ENCODE measurements around the gene NFIB. TPM values are rescaled to one million over a fixed set of nuclear protein-coding genes. Genes with fewer than 3 reads are reported as not detected.
A peak's percentile ranks its signal among the peaks of the same experiment; 100 is the strongest.

Gene NFIB
- total and polyA plus RNA-seq, 4 experiments from 2014 or later = not detected

GRCh38 chr9:14320271-14321181, 6.6 kb upstream of the NFIB start:
- ChIA-PET POLR2A (ENCODE audit: partially characterized antibody) (no interaction called here), CTCF (ENCODE audit: partially characterized antibody) (no interaction called here)
- H3K27ac ChIP-seq (ENCODE audit: low read depth, low read length) = no peak overlapping the region
- H3K9me3 Mint-ChIP-seq = peaks cover 0 to 2% (median 0%) of the 10 kb centered on the region in 8 donors
- H3K27me3 ChIP-seq (ENCODE audit: insufficient read depth, low read length) = peaks cover 13% of the 10 kb centered on the region
- no peaks in the 10 kb centered on the region for H3K36me3 ChIP-seq (ENCODE audit: insufficient read depth, low read length)
- no peak overlapping the region for H3K4me3 ChIP-seq (ENCODE audit: low read length in 2 of 2)
- H3K4me1 Mint-ChIP-seq = peaks cover 16 to 30% (median 23%) of the 10 kb centered on the region in 4 donors
- H3K27ac Mint-ChIP-seq = no peak overlapping the region
- H3K4me1 ChIP-seq (ENCODE audit: insufficient read depth, low read length) = peaks cover 20% of the 10 kb centered on the region
- peaks cover 0 to 2% of the 10 kb centered on the region in 2 donors for H3K36me3 Mint-ChIP-seq
- H3K9me3 ChIP-seq (ENCODE audit: control insufficient read depth in 1 of 2, low read length in 2 of 2) = no peaks in the 10 kb centered on the region
- DNase-seq = no peak
- peak overlapping the region in 7 of 8 donors; percentile 3 to 96 (median 84) for H3K4me3 Mint-ChIP-seq
- intact Hi-C loops (cut with micrococcal nuclease) = no loop called here
- H3K27me3 Mint-ChIP-seq = peaks cover 2 to 15% of the 10 kb centered on the region in 2 donors

GRCh38 chr9:14318934-14319580, 5.1 kb upstream of the NFIB start:
- no peaks in the 10 kb centered on the region for H3K36me3 ChIP-seq (ENCODE audit: insufficient read depth, low read length)
- no peak overlapping the region for H3K27ac ChIP-seq (ENCODE audit: low read depth, low read length)
- no peaks in the 10 kb centered on the region for H3K9me3 ChIP-seq (ENCODE audit: control insufficient read depth in 1 of 2, low read length in 2 of 2)
- Mint-ChIP-seq H3K4me3 (peak overlapping the region in 2 of 8 donors; percentile 31 to 39), H3K27me3 (peaks cover 6 to 20% of the 10 kb centered on the region in 2 donors), H3K36me3 (peaks cover 2 to 3% of the 10 kb centered on the region in 2 donors), H3K9me3 (peaks cover 0 to 2% (median 0%) of the 10 kb centered on the region in 8 donors), H3K27ac (no peak overlapping the region), H3K4me1 (peaks cover 21 to 36% (median 28%) of the 10 kb centered on the region in 4 donors)
- peaks cover 18% of the 10 kb centered on the region for H3K27me3 ChIP-seq (ENCODE audit: insufficient read depth, low read length)
- ChIA-PET CTCF (ENCODE audit: partially characterized antibody) (no interaction called here), POLR2A (ENCODE audit: partially characterized antibody) (no interaction called here)
- intact Hi-C loops (cut with micrococcal nuclease) = no loop called here
- H3K4me1 ChIP-seq (ENCODE audit: insufficient read depth, low read length) = peaks cover 26% of the 10 kb centered on the region
- DNase-seq = no peak
- no peak overlapping the region for H3K4me3 ChIP-seq (ENCODE audit: low read length in 2 of 2)

- H3K27me3 ChIP-seq (ENCODE audit: insufficient read depth, low read length) = peaks cover 18% of the 10 kb centered on the region
- H3K36me3 Mint-ChIP-seq = peaks cover 2 to 5% of the 10 kb centered on the region in 2 donors
- H3K27ac ChIP-seq (ENCODE audit: low read depth, low read length) = no peak overlapping the region
- intact Hi-C loops (cut with micrococcal nuclease) = no loop called here
- peaks cover 24 to 40% (median 32%) of the 10 kb centered on the region in 4 donors for H3K4me1 Mint-ChIP-seq
- DNase-seq = no peak
- H3K4me3 ChIP-seq (ENCODE audit: low read length in 2 of 2) = no peak overlapping the region
- no peaks in the 10 kb centered on the region for H3K9me3 ChIP-seq (ENCODE audit: control insufficient read depth in 1 of 2, low read length in 2 of 2)
- peaks cover 0 to 3% (median 0%) of the 10 kb centered on the region in 8 donors for H3K9me3 Mint-ChIP-seq
- peaks cover 10 to 23% of the 10 kb centered on the region in 2 donors for H3K27me3 Mint-ChIP-seq
- no peak overlapping the region for H3K4me3 Mint-ChIP-seq
- ChIA-PET POLR2A (ENCODE audit: partially characterized antibody) (no interaction called here), CTCF (ENCODE audit: partially characterized antibody) (interaction anchor here (0.6 kb wide), 1 partner anchor 928 kb away, joined by 3 read pairs; no protein-coding TSS in a partner anchor)
- no peak overlapping the region for H3K27ac Mint-ChIP-seq
- peaks cover 29% of the 10 kb centered on the region for H3K4me1 ChIP-seq (ENCODE audit: insufficient read depth, low read length)
- no peaks in the 10 kb centered on the region for H3K36me3 ChIP-seq (ENCODE audit: insufficient read depth, low read length)
Measured at GRCh38 chr9:14318361-14318760, 4.4 kb upstream of the NFIB start.

GRCh38 chr9:14317667-14318320, 3.9 kb upstream of the NFIB start:
- H3K4me3 ChIP-seq (ENCODE audit: low read length in 2 of 2) = no peak overlapping the region
- POLR2A ChIA-PET (ENCODE audit: partially characterized antibody) = no interaction called here
- Mint-ChIP-seq H3K9me3 (peaks cover 0 to 5% (median 0%) of the 10 kb centered on the region in 8 donors), H3K4me3 (peak overlapping the region in 3 of 8 donors; percentile 21 to 22 (median 21)), H3K4me1 (peaks cover 23 to 39% (median 30%) of the 10 kb centered on the region in 4 donors), H3K27me3 (peaks cover 13 to 23% of the 10 kb centered on the region in 2 donors), H3K36me3 (peaks cover 2 to 6% of the 10 kb centered on the region in 2 donors), H3K27ac (no peak overlapping the region)
- no peak for DNase-seq
- H3K4me1 ChIP-seq (ENCODE audit: insufficient read depth, low read length) = peaks cover 25% of the 10 kb centered on the region
- no peaks in the 10 kb centered on the region for H3K36me3 ChIP-seq (ENCODE audit: insufficient read depth, low read length)
- intact Hi-C loops (cut with micrococcal nuclease) = no loop called here
- H3K27ac ChIP-seq (ENCODE audit: low read depth, low read length) = no peak overlapping the region
- no peaks in the 10 kb centered on the region for H3K9me3 ChIP-seq (ENCODE audit: control insufficient read depth in 1 of 2, low read length in 2 of 2)
- H3K27me3 ChIP-seq (ENCODE audit: insufficient read depth, low read length) = peaks cover 19% of the 10 kb centered on the region
- CTCF ChIA-PET (ENCODE audit: partially characterized antibody) = interaction anchor here (0.6 kb wide), 1 partner anchor 929 kb away, joined by 3 read pairs; no protein-coding TSS in a partner anchor

GRCh38 chr9:14316602-14317300, 2.8 kb upstream of the NFIB start:
- intact Hi-C loops (cut with micrococcal nuclease) = no loop called here
- H3K9me3 Mint-ChIP-seq = peaks cover 0 to 9% (median 5%) of the 10 kb centered on the region in 8 donors

GRCh38 chr9:14315875-14316601, 2.1 kb upstream of the NFIB start:
- DNase-seq = no peak
- Histone ChIP-seq H3K36me3 (ENCODE audit: insufficient read depth, low read length) (no peaks in the 10 kb centered on the region), H3K27ac (ENCODE audit: low read depth, low read length) (no peak overlapping the region), H3K4me1 (ENCODE audit: insufficient read depth, low read length) (peaks cover 20% of the 10 kb centered on the region), H3K27me3 (ENCODE audit: insufficient read depth, low read length) (peaks cover 32% of the 10 kb centered on the region), H3K9me3 (ENCODE audit: control insufficient read depth in 1 of 2, low read length in 2 of 2) (no peaks in the 10 kb centered on the region), H3K4me3 (ENCODE audit: low read length in 2 of 2) (no peak overlapping the region)
- peaks cover 0 to 9% (median 5%) of the 10 kb centered on the region in 8 donors for H3K9me3 Mint-ChIP-seq
- H3K4me3 Mint-ChIP-seq = peak overlapping the region; percentile 78 to 89 (median 85)
- peak overlapping the region in 2 of 7 donors; percentile 53 to 60 for H3K27ac Mint-ChIP-seq
- intact Hi-C loops (cut with micrococcal nuclease) = no loop called here
- H3K4me1 Mint-ChIP-seq = peaks cover 19 to 36% (median 26%) of the 10 kb centered on the region in 4 donors
- H3K27me3 Mint-ChIP-seq = peaks cover 24 to 30% of the 10 kb centered on the region in 2 donors
- ChIA-PET POLR2A (ENCODE audit: partially characterized antibody) (no interaction called here), CTCF (ENCODE audit: partially characterized antibody) (no interaction called here)
- H3K36me3 Mint-ChIP-seq = peaks cover 2 to 10% of the 10 kb centered on the region in 2 donors

More at GRCh38 chr9:14316602-14317300, 2.8 kb upstream of the NFIB start:
- Mint-ChIP-seq H3K4me3 (peak overlapping the region; percentile 46 to 76 (median 66)), H3K27ac (no peak overlapping the region), H3K36me3 (peaks cover 2 to 10% of the 10 kb centered on the region in 2 donors), H3K4me1 (peaks cover 23 to 40% (median 30%) of the 10 kb centered on the region in 4 donors), H3K27me3 (peaks cover 20 to 30% of the 10 kb centered on the region in 2 donors)
- no peaks in the 10 kb centered on the region for H3K9me3 ChIP-seq (ENCODE audit: control insufficient read depth in 1 of 2, low read length in 2 of 2)
- no peaks in the 10 kb centered on the region for H3K36me3 ChIP-seq (ENCODE audit: insufficient read depth, low read length)
- ChIA-PET POLR2A (ENCODE audit: partially characterized antibody) (no interaction called here), CTCF (ENCODE audit: partially characterized antibody) (no interaction called here)
- H3K4me3 ChIP-seq (ENCODE audit: low read length in 2 of 2) = no peak overlapping the region
- peaks cover 28% of the 10 kb centered on the region for H3K27me3 ChIP-seq (ENCODE audit: insufficient read depth, low read length)
- H3K4me1 ChIP-seq (ENCODE audit: insufficient read depth, low read length) = peaks cover 22% of the 10 kb centered on the region
- H3K27ac ChIP-seq (ENCODE audit: low read depth, low read length) = no peak overlapping the region
- no peak for DNase-seq

Measured in CD4-positive, alpha-beta memory T cell (primary cell).